Mucosa of gallbladder (tissue), 1 donor: ENCODE measurements around the gene PARVB. TPM values are rescaled to one million over a fixed set of nuclear protein-coding genes. Genes with fewer than 3 reads are reported as not detected.

Experiments used
- DNase-seq: peaks from one replicate; pipeline ENCODE4 v3.0.0-alpha.2; 2020; ENCODE audit warnings: low spot score
- total RNA-seq: library from RNA; stranded (reverse); gene quantifications from one replicate; pipeline ENCODE4 v1.2.1, GENCODE V29; 2021
- donor health status: DM: no; HTN: no; CAD: no.

PARVB gene
- total RNA-seq, 1 donor from 2014 or later: 16.5 TPM

- DNase-seq: no peak
Observed at GRCh38 chr22:44087089-44087430, 63.0 kb downstream of the PARVB start.

DNA sequence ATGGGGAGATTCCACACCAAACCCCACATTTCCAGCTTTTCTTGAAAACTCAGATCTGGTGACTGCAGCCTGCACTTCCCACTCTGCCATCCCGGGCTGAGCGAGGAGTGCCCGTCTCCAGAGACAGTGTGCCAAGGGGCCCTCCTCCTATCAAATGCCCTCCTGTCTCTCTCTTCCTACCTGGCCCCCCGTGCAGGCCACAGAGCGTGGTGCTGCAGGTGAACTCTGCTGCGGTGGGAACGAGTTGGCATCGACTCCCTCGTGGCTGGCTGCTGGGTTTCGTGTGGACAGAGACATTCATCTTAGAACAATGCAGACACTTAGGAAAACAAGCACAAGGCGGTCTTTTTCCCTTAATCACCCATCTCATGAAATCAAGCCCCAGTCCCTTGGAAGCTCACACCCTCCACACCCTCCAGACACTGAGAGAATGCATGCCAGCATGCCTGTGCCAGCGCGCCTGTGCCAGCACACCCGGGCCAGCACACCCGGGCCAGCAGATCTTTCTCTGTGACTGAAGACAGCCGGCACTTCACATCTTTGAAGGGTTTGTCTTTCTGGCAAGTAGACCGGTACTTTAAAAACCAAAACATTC is 65.0 kb downstream of the PARVB start:
- peak; percentile 23 for DNase-seq

DNA sequence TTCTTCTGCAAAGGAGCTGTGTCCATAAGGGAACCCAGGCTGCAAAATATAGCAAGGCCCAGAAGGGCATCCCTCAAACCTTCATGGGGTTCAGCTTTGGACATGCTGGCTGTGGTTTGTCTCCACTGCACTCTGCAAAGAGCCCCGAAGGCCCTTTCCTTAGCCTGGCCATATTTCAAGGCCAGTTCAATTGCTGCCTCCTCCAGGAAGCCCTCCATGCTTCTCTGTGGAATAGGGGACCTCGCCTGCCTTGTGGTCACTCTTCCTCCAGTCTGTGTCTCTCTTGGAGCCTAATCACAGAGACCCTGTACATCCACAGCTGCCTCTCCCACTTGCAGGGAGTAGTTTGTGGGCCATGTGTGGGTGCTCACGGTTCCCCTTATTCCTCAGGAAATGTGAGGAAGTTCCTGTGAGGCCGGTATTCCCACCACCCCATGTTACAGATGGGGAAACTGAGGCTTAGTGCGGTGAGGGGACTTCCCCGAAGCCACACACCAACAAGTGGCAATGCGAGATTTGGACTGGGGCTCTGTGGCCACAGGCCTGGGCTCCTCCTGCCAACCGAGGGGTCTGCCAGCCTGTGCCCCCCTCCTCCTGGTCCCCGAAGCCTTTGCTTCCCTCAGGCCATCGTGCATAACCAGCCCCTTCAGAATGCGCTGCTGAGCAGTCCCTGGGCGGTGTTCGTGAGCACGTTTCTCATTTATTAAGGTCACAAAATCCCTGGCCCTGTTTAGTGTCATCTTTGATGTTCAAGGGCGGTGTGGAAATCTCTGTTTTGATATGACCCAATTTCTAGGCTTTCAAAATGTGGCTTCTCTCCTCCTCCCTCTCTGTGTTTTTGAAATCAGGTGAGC is 65.8 kb downstream of the PARVB start:
- DNase-seq: no peak

GRCh38 chr22:44090571-44090905 is 66.4 kb downstream of the PARVB start:
- no peak for DNase-seq

DNA sequence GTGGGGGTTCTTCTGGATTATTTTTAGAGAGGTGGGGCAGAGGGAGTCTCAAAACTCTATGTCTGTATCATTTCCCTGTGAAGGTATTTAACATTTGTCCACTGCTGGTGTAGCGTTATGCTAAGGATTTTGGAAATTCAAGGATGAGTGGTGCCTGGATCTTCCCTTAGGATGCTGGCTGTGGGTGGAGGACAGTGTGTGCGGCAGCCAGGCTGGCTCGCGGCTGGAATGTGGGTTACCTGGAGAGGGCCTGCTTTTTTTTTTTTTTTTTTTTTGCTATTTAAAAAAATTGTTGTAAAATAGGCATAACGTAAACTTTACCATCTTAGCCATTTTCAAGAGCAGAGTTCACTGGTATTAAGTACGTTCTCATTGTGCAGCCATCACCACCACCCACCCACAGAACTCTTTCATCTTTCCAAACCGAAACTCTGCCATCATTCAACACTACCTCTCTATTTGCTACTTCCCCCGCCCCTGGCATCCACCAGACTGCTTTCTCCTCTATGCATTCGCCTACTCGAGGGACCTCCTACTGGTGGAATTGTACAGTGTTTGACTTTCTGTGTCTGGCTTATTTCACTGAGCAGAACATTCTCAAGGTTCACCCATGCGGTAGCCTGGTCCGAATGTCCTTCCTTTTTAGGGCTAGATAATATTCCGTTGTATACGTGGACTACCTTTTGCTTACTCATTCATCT is 67.1 kb downstream of the PARVB start:
- DNase-seq: no peak

DNA sequence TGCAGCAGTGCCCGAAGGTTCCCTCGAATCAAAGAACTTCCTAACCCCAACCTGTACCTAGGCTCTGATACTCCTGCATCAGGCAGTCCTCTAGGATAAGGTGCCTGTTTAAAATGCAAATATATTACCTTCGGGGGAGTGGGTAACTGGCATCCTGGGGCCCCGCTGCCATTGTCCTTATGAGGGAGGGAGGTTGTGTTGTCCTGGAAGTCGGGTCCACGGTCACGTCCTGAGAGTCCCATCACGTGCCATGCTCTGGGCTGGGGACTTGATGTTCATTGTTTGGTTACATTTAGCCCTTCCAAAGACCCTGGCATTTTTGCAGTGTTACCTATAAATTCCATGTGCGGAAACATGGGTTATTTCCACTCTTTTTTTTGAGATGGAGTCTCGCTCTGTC is 67.6 kb downstream of the PARVB start:
- no peak for DNase-seq

DNA sequence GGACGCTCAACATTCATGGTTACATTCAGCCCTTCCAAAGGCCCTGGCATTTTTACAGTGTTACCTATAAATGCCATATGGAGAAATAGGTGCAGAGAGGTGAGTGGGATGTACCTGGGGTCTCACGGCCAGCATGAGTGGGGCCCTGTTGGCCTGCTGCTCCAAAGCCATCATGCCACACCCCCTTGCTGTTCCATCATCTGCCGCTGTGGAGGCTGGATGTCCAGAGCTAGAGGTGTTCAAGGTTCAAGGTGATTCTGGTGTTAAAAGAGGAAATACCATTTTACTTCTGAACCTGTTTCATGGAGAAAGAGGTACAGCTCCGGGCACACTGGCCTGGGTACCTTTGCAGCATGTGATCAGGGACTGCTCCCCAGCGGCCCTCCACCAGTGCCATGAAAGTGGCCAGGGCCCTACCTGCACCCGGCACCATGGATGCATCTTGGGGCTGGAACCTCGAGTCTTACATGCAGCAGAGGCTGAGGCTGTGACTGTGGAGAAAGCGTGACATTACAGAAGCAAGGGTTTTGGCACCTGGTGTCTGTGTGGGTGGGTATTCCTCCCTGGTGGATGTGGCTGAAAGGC is 68.6 kb downstream of the PARVB start:
- no peak for DNase-seq

DNA sequence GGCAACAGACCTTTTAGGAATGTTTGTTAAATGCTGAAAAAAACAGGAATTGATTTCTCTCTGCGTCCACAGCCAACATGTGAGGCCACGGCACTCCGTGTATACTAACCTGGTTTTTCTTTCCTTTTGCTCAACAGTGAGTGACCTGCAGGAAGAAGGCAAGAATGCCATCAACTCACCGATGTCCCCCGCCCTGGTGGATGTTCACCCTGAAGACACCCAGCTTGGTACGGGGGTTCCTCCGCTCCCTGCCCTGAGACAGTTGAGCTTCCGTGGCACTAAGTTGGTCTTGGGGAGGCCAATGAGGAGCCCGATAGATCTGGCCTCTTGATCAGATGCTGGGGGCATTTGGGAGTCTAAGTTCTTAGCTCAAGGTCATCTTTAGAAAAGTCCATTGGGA is 69.7 kb downstream of the PARVB start:
- no peak for DNase-seq

- no peak for DNase-seq
Observed at GRCh38 chr22:44094751-44095302, 70.7 kb downstream of the PARVB start.

DNA sequence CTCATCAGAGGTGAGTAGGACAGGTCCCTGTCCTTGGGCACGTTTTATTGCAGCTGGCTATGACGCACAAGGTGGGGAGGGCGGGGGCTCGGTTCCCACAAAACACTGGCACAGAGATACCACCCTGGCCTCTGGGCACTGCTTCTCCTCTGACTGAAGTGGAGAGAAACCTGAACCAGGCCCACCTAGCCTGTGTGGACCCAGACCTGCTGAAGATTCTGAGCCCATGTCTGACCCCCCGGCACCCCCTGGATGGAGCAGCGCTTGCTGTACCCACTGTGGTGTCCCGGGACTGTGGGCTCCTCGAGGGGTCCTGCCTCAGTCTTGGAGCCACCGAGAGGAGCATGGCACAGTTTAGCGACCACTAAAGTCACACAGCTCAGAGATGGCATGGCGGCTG is 72.6 kb downstream of the PARVB start:
- DNase-seq: no peak

DNA sequence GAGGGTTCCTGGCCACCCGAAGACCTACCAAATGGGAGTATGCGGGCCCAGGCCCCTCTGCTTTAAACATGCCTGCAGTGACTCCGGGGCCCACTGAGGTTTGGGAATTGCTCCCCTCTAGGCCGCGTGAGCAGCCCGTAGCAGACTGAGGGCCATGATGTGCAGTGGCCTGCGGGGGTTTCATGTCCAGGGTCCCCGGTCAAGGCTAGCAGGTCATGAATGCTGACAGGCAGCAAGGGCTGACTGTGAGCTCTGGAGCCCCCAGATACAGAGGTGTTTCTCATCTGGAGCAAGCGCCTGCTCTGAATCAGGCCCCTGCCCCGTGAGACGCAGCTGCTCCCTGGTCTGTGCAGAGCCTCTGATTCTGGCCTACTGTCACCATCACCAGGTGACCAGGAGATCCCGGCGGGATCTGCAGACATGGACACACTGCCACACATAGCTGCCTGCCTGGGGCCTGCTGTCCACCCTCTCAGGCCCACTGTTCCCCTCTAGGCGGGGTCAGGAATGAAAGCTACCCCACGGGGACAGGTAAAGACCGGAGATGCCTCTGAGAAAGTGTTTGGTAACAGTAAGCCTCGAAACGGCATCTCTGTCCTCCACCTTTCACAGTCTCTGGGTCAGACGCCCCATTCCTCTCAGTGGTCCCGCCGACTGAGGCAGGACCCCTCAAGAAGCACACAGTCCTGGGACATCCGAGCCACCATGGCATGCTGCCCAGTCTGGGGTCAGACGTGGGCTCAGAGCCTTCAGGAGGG is 73.3 kb downstream of the PARVB start:
- no peak for DNase-seq

GRCh38 chr22:44098021-44098739 is 74.1 kb downstream of the PARVB start:
- no peak for DNase-seq

DNA sequence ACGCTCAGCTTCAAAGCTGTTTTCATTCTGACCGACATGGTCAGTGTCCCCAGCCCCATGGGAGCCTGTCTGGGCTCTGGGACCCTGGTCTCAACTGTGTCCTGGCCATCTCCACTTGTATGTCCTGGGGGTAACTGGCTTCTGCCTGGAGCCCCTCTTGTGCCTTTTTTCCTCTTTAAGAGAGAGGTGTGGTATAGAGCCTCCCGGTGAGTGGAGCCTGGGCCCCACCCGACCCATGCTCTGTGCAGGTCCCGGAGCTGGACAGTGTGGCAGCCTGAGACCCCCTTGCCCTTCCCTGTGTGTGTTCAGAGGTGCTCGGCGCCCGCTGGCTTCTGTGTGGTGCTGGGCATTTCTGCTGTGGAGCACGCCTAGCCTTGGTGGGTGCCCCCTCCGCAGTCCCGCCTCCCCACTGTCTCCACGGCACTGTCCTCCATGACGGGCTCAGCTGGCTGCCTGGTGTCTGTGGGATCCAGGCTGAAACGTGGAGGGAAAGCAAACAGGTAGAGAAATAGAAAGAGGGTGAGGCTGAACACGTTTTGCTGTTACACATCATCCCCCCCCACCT is 74.9 kb downstream of the PARVB start:
- DNase-seq: no peak

- DNase-seq: no peak
Observed at GRCh38 chr22:44099696-44100095, 75.6 kb downstream of the PARVB start.

DNA sequence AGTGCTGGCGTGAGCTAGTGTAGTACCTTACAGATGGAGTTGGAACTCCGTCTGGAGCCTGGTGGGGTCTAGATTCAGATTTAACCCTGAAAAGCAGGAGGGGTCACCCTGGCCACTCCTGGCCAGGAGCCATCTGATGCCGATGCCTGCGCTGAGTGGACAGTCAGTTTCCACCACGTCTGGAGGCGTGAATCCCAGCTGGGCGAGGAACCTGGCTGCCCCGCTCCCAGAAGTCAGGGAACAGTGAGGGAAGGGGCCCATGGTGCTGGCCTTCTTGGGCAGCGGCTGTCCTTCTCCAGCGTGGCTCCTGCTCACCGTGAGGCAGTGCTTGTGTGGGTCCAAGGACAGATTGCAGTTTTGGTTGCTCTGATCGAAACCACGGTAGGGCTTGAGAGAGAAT is 76.3 kb downstream of the PARVB start:
- DNase-seq: no peak

DNA sequence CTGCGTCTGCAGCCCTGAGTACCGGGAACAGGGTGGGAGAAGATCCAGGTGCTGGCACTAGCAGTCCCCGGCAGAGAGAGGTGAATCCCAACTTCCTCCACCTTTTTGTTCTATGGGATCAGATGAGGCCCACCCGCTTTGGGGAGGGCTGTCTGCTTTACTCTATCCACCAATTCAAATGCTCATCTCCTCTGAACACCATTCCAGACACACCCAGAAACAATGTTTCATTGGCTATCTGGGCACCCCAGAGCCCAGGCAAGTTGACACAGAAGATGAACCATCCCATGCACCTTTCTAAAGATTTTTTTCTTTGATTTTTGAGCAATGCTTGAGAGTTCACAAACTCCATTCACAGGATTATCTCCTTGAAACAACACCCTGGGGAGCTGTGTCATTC is 78.0 kb downstream of the PARVB start:
- DNase-seq: no peak

DNA sequence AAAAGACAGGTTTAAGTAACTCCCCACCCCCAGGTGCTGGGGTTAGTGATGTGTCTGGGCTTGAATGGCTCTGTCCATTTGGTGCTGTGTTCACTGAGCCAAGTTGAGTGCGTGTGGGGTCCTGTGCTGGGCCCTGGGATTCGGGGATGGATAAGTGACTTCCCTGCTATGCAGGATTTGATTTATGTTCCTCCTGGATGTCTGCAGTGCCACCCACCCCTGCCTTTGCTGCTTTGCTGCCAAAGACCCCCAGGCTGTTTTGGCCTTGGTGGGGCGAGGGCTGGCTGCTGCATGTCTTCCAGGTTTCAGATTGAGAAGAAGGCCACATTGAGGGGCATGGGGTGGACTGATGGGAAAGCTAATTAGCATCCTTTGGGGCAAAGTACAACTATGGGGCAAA is 78.8 kb downstream of the PARVB start:
- DNase-seq: no peak

- DNase-seq: peak; percentile 37
Observed at GRCh38 chr22:44103735-44104480, 79.8 kb downstream of the PARVB start.

DNA sequence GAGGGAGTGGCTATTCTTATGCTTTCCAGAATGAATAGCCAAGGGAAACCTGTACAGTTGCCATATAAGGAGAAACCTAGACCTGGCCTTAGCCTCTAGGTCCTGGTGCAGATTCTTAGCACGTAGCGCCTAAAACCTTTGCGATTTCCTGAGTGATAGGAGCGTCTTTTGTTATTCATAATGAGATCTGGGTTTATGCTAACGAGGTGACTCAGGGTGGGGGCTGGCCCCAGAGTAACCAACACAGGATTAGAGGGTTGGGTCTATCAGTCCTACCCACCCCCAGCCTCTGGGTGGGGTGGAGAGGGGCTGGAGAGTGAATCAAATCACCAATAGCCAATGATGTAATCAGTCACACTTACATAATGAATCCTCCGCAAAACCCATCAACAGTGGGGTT is 83.2 kb downstream of the PARVB start:
- DNase-seq: no peak

- DNase-seq: no peak
Observed at GRCh38 chr22:44108076-44108475, 84.0 kb downstream of the PARVB start.
